NCI-H748 (cell line): ENCODE data around the gene P2RY13.

Source experiments
- DNase-seq: peaks from one replicate; lab custom pipeline; 2025; ENCODE audit not compliant: unreplicated experiment; lab: John Stamatoyannopoulos, UW

The P2RY13 gene

GRCh38 chr3:151321526-151321925 lies 7.8 kb downstream of the P2RY13 start:
- no peak for DNase-seq

DNA sequence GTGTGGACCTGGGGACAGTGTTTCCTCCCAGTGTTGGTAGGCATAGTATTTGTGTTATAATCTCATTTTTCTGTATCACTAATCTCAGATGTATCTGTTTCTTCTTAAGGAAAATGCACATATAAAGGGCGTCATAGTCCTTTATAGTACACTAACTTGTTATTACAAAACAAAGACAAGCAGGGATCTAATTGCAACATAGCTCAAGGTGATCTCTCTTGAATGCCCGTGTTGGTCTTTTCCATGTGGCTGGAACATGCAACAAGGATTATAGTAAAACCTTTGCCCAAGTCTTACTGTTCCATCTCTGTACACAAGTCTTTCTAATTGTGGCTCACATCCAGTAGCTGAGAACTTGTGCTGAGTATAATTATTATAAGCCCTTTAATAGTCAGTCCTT lies 9.2 kb downstream of the P2RY13 start:
- no peak for DNase-seq

GRCh38 chr3:151319628-151320027 lies 9.7 kb downstream of the P2RY13 start:
- no peak for DNase-seq

- no peak for DNase-seq
Observed at GRCh38 chr3:151318991-151319390, 10.4 kb downstream of the P2RY13 start.

DNA sequence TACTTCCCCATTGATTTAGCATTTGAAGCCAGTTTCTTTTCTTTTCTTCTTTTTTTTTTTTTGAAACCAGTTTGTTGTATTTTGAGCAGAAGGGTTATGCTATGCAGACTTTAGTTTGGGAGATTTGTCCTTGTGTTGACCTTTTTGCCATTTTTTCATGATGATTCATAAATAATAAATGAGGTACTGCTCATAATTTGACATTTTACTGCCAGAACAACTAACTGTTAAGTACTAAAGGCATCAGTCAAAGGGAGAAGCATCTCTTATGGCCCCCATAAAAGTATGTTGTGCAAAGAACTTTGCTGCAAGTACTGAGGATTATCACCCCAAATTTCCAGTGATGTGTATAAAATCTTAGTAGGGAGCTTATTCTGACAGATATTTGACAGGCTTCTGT lies 11.0 kb downstream of the P2RY13 start:
- DNase-seq: no peak

DNA sequence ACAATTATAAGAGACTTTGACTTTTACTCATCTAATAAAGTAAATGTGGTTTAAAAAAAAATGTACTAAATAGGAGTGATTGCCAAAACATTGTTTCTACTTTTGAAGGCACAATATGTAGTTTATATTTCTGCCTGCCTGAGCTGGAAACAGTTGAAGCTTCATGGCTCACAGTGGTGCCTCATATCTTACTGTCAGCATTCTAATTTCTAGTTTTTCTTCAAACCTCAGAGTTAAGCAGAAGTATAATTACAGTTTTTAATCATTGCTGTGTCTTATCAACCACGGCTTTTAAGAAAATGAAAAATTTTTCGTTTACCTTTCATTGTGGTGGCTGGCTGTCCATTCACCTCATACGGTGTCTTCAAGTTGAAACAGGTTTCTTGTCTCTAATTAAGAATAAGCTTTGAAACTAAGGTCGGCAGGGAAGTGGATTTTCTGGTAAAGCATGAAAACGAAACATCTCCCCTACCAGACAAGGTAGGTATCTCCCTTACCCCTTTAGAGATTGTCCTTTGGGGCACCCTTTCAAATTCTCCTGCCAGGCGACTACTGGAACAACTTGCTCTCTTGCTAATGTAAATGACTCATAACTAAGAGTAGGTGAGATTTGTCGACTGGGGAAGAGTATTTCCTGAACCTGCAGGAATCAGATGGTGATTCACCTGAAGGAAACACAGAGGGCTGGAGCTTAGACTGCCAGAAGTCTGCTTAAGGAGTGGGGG lies 12.9 kb downstream of the P2RY13 start, which contains the start of gene GPR87:
Gene GPR87, minus strand, starts transcription at position 554 of the 725 bp plus-strand sequence. CDS start 16,720 bp downstream, outside the sequence.
- DNase-seq: no peak

DNA sequence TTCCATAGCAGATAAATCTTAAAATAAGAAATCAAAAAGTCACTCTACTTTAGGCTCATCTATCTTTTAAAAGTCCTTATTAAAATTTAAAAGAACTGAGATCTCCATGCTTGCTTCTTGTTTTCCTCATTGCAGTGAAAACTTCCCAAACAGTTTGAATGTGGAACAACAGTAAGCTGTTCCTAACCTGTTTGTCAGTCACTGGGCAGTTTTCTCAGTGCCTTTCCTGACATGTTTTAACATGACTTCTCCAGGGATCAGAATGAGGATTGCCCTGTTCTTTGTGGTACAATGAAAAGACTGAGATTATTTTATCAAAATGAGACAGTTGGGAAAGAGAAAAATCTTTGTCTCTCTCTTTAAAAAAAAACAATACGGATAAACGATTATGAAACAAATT lies 13.5 kb downstream of the P2RY13 start:
- DNase-seq: no peak

- no peak for DNase-seq
Observed at GRCh38 chr3:151315136-151315535, 14.2 kb downstream of the P2RY13 start.

- no peak for DNase-seq
Observed at GRCh38 chr3:151314593-151314992, 14.8 kb downstream of the P2RY13 start.

GRCh38 chr3:151314137-151314536 lies 15.2 kb downstream of the P2RY13 start:
- no peak for DNase-seq

DNA sequence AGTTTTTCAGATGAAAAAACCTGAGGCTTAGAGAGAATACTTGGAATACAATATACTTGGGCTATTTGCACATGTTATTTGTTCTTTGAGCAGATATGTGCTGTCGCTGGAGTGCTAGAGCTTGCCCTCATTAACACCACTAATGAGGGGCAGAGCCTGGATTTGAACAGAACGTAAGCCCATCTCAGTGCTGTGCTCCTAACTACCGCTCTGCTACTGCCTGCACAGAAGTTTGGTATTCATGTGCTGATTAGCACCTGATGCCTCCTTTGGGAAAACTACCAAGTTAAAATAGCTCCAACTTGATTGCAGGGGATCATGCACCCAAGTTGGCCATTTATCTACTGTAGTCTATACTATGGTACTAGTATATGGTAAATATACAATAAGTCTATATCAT lies 16.4 kb downstream of the P2RY13 start:
- DNase-seq: no peak

DNA sequence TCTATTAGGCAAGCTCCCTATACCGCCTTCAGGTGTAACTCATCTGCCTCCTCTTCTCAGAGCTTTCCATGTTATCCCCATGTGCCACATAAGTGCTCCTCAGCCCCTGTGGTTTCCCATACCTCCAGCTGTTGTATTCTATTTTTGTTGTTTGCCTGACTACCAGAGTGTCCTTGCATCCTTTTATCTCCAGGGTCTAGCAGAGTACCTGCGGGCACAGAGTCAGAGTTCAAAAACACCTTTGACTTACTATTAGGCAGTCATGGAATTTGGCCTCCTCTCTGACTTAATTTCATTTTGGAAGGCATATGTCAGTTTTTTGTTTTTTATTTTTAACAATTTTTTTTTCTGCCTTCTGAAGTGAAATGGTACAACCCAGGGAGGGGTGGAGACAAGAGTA lies 19.8 kb downstream of the P2RY13 start:
- DNase-seq: no peak

- DNase-seq: no peak
Observed at GRCh38 chr3:151307583-151308488, 21.5 kb downstream of the P2RY13 start.

- no peak for DNase-seq
Observed at GRCh38 chr3:151307131-151307530, 22.2 kb downstream of the P2RY13 start.

DNA sequence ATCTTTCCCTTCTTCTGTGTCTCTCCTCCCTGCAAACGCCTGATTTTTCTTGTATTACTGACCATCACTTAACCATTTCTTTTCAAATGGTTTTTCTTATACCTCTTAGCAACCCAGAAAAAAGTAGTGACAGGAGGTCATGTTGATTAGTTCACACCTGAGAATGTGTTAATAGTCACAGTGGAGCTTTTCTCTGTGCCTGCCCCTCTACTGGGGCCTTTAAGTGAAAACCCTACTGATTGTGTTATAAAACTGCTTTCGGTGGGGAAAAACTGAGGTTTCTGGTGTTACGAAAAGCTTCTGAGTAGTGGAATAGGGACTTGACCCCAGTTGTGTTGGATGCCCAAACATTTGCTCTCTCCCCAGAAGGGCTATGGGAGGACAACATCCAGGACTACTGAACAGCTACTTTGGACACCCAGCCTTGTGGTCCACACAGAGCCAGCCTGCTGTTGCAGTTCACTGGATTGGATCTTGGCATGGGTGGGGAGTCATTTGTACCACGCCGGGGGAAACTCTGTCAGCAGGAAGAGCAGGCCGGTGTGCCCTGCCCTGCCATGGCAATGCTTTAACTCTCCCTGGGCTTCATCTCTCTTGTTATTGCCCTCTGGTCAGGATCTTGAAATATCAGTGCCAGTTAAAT lies 23.1 kb downstream of the P2RY13 start:
- DNase-seq: no peak

- DNase-seq: no peak
Observed at GRCh38 chr3:151305775-151306151, 23.6 kb downstream of the P2RY13 start.

DNA sequence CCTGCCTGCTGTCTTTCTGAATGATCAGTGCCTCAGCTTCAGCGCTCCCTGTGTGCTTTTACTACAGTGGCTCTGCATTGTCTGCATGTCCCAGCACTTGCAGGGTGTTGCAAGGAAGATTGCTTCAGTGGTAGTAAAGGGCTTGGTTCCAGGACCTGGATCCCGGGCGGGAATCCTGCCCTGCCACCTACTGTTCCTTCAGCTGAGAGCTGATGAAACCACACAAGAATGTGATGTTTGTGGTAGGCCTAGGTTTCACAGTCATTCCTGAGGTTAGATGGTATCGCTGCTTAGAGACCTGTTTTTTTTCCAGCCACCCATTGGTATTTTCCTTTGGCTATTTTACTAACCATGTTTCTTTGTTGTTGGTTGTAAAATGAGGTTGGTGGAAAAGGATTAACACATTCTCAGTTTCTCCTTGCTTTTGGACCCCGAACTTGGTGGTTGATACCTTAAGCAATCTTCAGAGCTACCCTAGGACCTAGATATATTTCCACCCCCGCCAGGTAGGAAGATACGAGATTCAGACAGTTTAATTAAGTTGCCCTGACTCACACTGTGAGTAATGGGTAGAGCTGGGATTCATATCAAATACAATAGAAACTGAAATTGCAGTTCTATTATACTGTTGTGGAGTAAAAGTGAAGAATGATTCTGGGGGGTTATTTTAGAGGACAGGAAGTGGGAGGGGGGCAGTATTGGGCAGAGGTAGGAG lies 24.1 kb downstream of the P2RY13 start:
- DNase-seq: no peak

- no peak for DNase-seq
Observed at GRCh38 chr3:151303751-151304150, 25.6 kb downstream of the P2RY13 start.

- no peak for DNase-seq
Observed at GRCh38 chr3:151301787-151302186, 27.6 kb downstream of the P2RY13 start.

DNA sequence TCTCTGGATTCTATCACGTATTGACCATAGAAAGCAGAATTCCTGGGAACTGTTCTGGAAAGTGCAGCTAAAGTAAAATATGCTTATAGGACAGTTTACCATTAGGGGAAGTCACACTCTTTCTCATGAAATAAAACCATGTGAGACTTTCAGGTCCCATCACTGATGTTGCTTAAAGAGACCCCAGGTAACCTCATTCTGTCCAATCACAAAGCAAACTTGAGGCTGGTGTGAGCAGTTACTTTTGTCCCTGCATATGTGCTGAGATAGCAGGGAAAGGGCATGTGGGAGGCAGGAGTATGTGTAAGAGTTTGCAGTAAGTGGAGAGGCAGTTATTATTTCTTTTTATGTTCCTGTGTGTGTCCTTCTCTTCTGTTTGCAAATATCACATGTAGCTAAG lies 28.8 kb downstream of the P2RY13 start:
- no peak for DNase-seq

DNA sequence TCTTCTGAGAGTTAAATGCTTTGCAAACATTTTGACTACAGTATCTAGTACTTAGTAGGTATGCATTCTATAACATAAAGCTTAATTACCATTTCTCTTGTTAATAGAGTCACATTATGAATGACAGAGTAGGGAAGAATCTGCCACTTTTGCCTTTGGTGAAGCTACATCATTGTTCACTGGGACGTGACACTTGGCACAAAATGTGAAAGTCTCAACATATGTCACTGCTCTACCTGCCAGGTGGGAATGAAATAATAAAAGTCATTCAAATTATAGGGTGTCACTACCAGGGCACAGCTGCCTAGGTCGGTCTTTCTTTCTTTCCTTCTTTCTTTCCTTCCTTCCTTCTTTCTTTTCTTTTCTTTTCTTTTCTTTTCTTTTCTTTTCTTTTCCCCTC lies 30.3 kb downstream of the P2RY13 start:
- no peak for DNase-seq
